Fibroblast of pulmonary artery (primary cell): ENCODE results near the gene RABEPK.
A peak's percentile ranks its signal among the peaks of the same experiment; 100 is the strongest.
"Not testable (repeated sequence)": the region's sequence is repeated elsewhere in the genome, so short reads cannot be mapped to it uniquely, and the experiment has no call there.

ENCODE experiments used
- DNase-seq: peaks from one replicate; pipeline ENCODE4 v3.0.0-alpha.2; 2010; ENCODE audit warnings: low read depth
- H3K4me3 ChIP-seq: replicated peaks from 2 replicates; pipeline ENCODE4 v1.5.1; 2011; ENCODE audit warnings: low read depth, mild to moderate bottlenecking, control low read depth, low read length, moderate library complexity
- CTCF ChIP-seq: IDR thresholded peaks from 2 replicates; pipeline ENCODE4 v1.5.1; 2011; ENCODE audit warnings: mild to moderate bottlenecking, control low read depth, low read length, inconsistent platforms; ENCODE audit errors: missing control alignments

Gene RABEPK

GRCh38 chr9:125258160-125258785, 57.9 kb downstream of the RABEPK start:
- no peak overlapping the region for H3K4me3 ChIP-seq
- no peak for TF ChIP-seq CTCF
- no peak for DNase-seq

- no peak for TF ChIP-seq CTCF
- no peak for DNase-seq
- H3K4me3 ChIP-seq = no peak overlapping the region
Measured at GRCh38 chr9:125258832-125259534, 58.6 kb downstream of the RABEPK start.

GRCh38 chr9:125260561-125260960, 60.2 kb downstream of the RABEPK start:
- no peak overlapping the region for H3K4me3 ChIP-seq
- TF ChIP-seq CTCF = no peak
- DNase-seq = no peak

GRCh38 chr9:125261501-125262293, 61.4 kb downstream of the RABEPK start, which contains the start of gene GAPVD1:
TSS of gene GAPVD1 (plus strand) at chr9:125261826. CDS start at chr9:125298922, 37,096 bp downstream.
- peak; percentile 83 for DNase-seq
- H3K4me3 ChIP-seq = peak within 1 kb of the TSS; percentile 96
- peak; percentile 5 for TF ChIP-seq CTCF

GRCh38 chr9:125262294-125262991, 62.1 kb downstream of the RABEPK start:
- no peak for DNase-seq
- peak overlapping the region; percentile 96 for H3K4me3 ChIP-seq
- TF ChIP-seq CTCF = no peak

GRCh38 chr9:125264068-125264467, 63.7 kb downstream of the RABEPK start:
- not testable (repeated sequence) for H3K4me3 ChIP-seq
- peak; percentile 41 for DNase-seq
